Measurements from ENCODE around the gene AHCYL2. TPM values are rescaled to one million over a fixed set of nuclear protein-coding genes. Genes with fewer than 3 reads are reported as not detected.

Gene AHCYL2
- polyA plus RNA-seq, 1 donor from 2014 or later = 39.9 TPM

- Histone ChIP-seq H3K36me3 (ENCODE audit: insufficient read depth, low read length) (no peaks in the 10 kb centered on the region), H3K9ac (ENCODE audit: low read length) (no peak overlapping the region), H3K4me2 (ENCODE audit: low read length) (no peak overlapping the region), H3K9me2 (ENCODE audit: insufficient read depth, low read length) (no peaks in the 10 kb centered on the region), H2AFZ (ENCODE audit: low read depth, low read length) (no peak overlapping the region), H3K4me3 (ENCODE audit: low read length) (no peak overlapping the region), H3K27me3 (ENCODE audit: insufficient read depth, low read depth, low read length) (no peaks in the 10 kb centered on the region), H3K27ac (ENCODE audit: low read length) (no peak overlapping the region), H3K79me2 (replicated peaks; ENCODE audit: insufficient read depth, low read length) (peaks cover 4% of the 10 kb centered on the region), H3F3A (ENCODE audit: insufficient read depth, low read length, poor library complexity, severe bottlenecking) (no peaks in the 10 kb centered on the region), H4K20me1 (ENCODE audit: insufficient read depth) (no peaks in the 10 kb centered on the region), H3K9me3 (ENCODE audit: low read length) (no peaks in the 10 kb centered on the region)
- TF ChIP-seq SMC3 (conservative IDR thresholded peaks at IDR 0.05; ENCODE audit: poor library complexity) = no peak
- TF ChIP-seq REST (IDR thresholded peaks at IDR 0.05; ENCODE audit: borderline replicate concordance) = no peak
- TF ChIP-seq TAF1 (IDR thresholded peaks at IDR 0.05; ENCODE audit: low read depth) = no peak
- no peak for TF ChIP-seq EP300 (conservative IDR thresholded peaks at IDR 0.05; ENCODE audit: poor library complexity, severe bottlenecking)
- TF ChIP-seq RAD21 (conservative IDR thresholded peaks at IDR 0.05) = no peak
- no peak for TF ChIP-seq POLR2AphosphoS5 (IDR thresholded peaks at IDR 0.05)
- no peak for TF ChIP-seq EZH2 (IDR thresholded peaks at IDR 0.05; ENCODE audit: borderline replicate concordance, insufficient read depth, low read length, poor library complexity, severe bottlenecking)
- no peak for TF ChIP-seq CTCF (IDR thresholded peaks at IDR 0.05; ENCODE audit: poor library complexity, severe bottlenecking)
- no peak for TF ChIP-seq MXI1 (conservative IDR thresholded peaks at IDR 0.05; ENCODE audit: poor library complexity, severe bottlenecking)
Observed at GRCh38 chr7:129266181-129266580, 41.4 kb downstream of the AHCYL2 start.

GRCh38 chr7:129270077-129270476 lies 45.2 kb downstream of the AHCYL2 start:
- Histone ChIP-seq H3K4me2 (ENCODE audit: low read length) (no peak overlapping the region), H3K27ac (ENCODE audit: low read length) (peak overlapping the region; percentile 44), H3F3A (ENCODE audit: insufficient read depth, low read length, poor library complexity, severe bottlenecking) (no peaks in the 10 kb centered on the region), H3K9ac (ENCODE audit: low read length) (no peak overlapping the region), H3K9me3 (ENCODE audit: low read length) (peaks cover 12% of the 10 kb centered on the region), H2AFZ (ENCODE audit: low read depth, low read length) (no peak overlapping the region), H3K36me3 (ENCODE audit: insufficient read depth, low read length) (peaks cover 9% of the 10 kb centered on the region), H3K79me2 (replicated peaks; ENCODE audit: insufficient read depth, low read length) (no peaks in the 10 kb centered on the region), H3K27me3 (ENCODE audit: insufficient read depth, low read depth, low read length) (no peaks in the 10 kb centered on the region), H4K20me1 (ENCODE audit: insufficient read depth) (no peaks in the 10 kb centered on the region), H3K4me3 (ENCODE audit: low read length) (no peak overlapping the region), H3K9me2 (ENCODE audit: insufficient read depth, low read length) (no peaks in the 10 kb centered on the region)
- TF ChIP-seq RAD21 (conservative IDR thresholded peaks at IDR 0.05) = no peak
- TF ChIP-seq MXI1 (conservative IDR thresholded peaks at IDR 0.05; ENCODE audit: poor library complexity, severe bottlenecking) = no peak
- no peak for TF ChIP-seq EP300 (conservative IDR thresholded peaks at IDR 0.05; ENCODE audit: poor library complexity, severe bottlenecking)
- TF ChIP-seq EZH2 (IDR thresholded peaks at IDR 0.05; ENCODE audit: borderline replicate concordance, insufficient read depth, low read length, poor library complexity, severe bottlenecking) = no peak
- no peak for TF ChIP-seq POLR2AphosphoS5 (IDR thresholded peaks at IDR 0.05)
- TF ChIP-seq TAF1 (IDR thresholded peaks at IDR 0.05; ENCODE audit: low read depth) = no peak

Data from neural cell (in vitro differentiated cells).